ENCODE data around the gene UGDH.

Gene UGDH

DNA sequence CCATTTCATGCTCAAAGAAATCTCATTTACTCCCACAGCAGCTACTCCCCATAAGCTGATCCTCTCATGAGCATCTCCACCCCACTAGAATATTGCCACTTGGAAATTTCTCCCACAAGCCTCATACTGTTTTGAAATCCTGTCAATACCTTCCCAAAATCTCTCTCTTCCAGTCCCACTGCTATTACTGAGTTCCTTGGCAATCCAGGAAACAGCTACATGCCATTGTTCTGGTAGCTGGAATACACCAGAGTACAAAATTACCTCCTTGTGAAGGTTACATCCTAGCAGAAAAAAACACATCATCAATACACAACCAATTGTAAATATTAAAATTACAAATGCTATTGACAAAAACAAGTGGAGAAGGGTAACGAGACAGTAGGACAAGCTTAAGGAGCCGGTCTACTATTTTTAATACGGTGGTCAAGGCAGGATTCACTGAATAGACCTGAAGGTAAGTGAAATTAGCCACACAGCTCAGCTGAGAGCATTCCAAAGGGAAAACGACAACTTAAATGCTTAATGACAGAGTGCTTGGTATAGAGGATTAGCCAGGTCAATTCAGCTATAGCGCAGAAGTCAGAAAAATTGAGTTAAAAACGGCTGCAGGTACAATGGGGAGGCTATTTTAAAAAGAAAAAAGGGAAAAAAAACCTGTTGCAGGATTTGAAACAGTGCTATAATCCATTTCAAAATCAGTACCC is 74.9 kb downstream of the UGDH start:
- Histone ChIP-seq H3K9ac (ENCODE audit: insufficient read length, low read depth) (no peak overlapping the region), H3K9me3 (ENCODE audit: insufficient read depth, low read length) (no peaks in the 10 kb centered on the region), H3K4me1 (ENCODE audit: insufficient read depth, insufficient read length) (no peaks in the 10 kb centered on the region), H3K4me3 (ENCODE audit: insufficient read length, low read depth) (no peak overlapping the region), H3K27me3 (ENCODE audit: insufficient read depth, insufficient read length) (no peaks in the 10 kb centered on the region), H3K36me3 (ENCODE audit: insufficient read depth, insufficient read length, low read length) (peaks cover 79% of the 10 kb centered on the region)
- TF ChIP-seq ZNF274 (IDR thresholded peaks at IDR 0.05; ENCODE audit: low read depth, low read length), result no peak
- no peak for TF ChIP-seq SUZ12 (IDR thresholded peaks at IDR 0.05; ENCODE audit: extremely low read depth, insufficient read depth, insufficient read length)
- TF ChIP-seq YY1 (IDR thresholded peaks at IDR 0.05; ENCODE audit: insufficient read depth, insufficient read length), result no peak
- DNase-seq (ENCODE audit: low read depth, low spot score), result no peak

DNA sequence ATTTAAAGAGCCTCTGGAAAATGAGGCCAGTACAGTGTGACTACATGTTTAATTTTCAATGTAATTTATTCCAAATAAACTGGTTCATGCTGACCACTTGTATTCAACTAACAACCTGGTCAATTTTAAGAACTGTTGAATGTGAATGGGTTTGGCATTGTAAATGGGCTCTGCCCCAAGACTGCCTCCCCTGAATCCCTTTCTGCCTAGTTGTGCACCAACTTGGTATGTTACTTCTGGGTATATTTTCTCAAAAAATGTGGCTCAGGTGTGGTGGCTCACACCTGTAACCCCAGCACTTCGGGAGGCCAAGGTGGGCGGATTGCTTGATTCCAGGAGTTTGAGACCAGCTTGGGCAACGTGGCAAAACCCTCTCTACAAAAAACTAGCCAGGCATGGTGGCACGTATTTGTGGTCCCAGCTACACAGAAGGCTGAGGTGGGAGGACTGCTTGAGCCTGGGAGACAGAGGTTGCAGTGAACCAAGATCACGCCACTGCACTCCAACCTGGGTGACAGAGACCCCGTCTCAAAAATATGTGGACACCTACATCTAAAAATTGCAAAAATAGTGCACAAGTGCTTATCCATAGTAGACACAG is 75.7 kb downstream of the UGDH start:
- H3K4me1 ChIP-seq (ENCODE audit: insufficient read depth, insufficient read length), result no peaks in the 10 kb centered on the region
- no peak for DNase-seq (ENCODE audit: low read depth, low spot score)
- no peak overlapping the region for H3K9ac ChIP-seq (ENCODE audit: insufficient read length, low read depth)
- peaks cover 77% of the 10 kb centered on the region for H3K36me3 ChIP-seq (ENCODE audit: insufficient read depth, insufficient read length, low read length)
- no peaks in the 10 kb centered on the region for H3K9me3 ChIP-seq (ENCODE audit: insufficient read depth, low read length)
- H3K4me3 ChIP-seq (ENCODE audit: insufficient read length, low read depth), result no peak overlapping the region
- TF ChIP-seq ZNF274 (IDR thresholded peaks at IDR 0.05; ENCODE audit: low read depth, low read length) (no peak), YY1 (IDR thresholded peaks at IDR 0.05; ENCODE audit: insufficient read depth, insufficient read length) (no peak), SUZ12 (IDR thresholded peaks at IDR 0.05; ENCODE audit: extremely low read depth, insufficient read depth, insufficient read length) (no peak)
- no peaks in the 10 kb centered on the region for H3K27me3 ChIP-seq (ENCODE audit: insufficient read depth, insufficient read length)

GRCh38 chr4:39450618-39451017 is 76.6 kb downstream of the UGDH start:
- no peaks in the 10 kb centered on the region for H3K27me3 ChIP-seq (ENCODE audit: insufficient read depth, insufficient read length)
- no peaks in the 10 kb centered on the region for H3K4me1 ChIP-seq (ENCODE audit: insufficient read depth, insufficient read length)
- no peak for DNase-seq (ENCODE audit: low read depth, low spot score)
- H3K36me3 ChIP-seq (ENCODE audit: insufficient read depth, insufficient read length, low read length), result peaks cover 68% of the 10 kb centered on the region
- TF ChIP-seq YY1 (IDR thresholded peaks at IDR 0.05; ENCODE audit: insufficient read depth, insufficient read length) (no peak), ZNF274 (IDR thresholded peaks at IDR 0.05; ENCODE audit: low read depth, low read length) (no peak), SUZ12 (IDR thresholded peaks at IDR 0.05; ENCODE audit: extremely low read depth, insufficient read depth, insufficient read length) (no peak)
- no peak overlapping the region for H3K4me3 ChIP-seq (ENCODE audit: insufficient read length, low read depth)
- H3K9me3 ChIP-seq (ENCODE audit: insufficient read depth, low read length), result no peaks in the 10 kb centered on the region
- H3K9ac ChIP-seq (ENCODE audit: insufficient read length, low read depth), result no peak overlapping the region
